ENCODE measurements around the gene AOPEP. TPM values are rescaled to one million over a fixed set of nuclear protein-coding genes. Genes with fewer than 3 reads are reported as not detected.
"Not testable (repeated sequence)": the region's sequence is repeated elsewhere in the genome, so short reads cannot be mapped to it uniquely, and the experiment has no call there.

The AOPEP gene
- total and polyA plus RNA-seq, 4 donors = 29.0 to 121 (median 60.0) TPM

GRCh38 chr9:95017661-95018060 is 291.2 kb downstream of the AOPEP start:
- peak overlapping the region in 1 of 2 donors; percentile 82 for H3K27ac ChIP-seq (ENCODE audit: low read depth in 1 of 2, low read length in 1 of 2)
- H3K36me3 ChIP-seq (ENCODE audit: control insufficient read depth in 4 of 4, insufficient read depth in 4 of 4, low read length in 4 of 4) = peaks cover 11 to 46% (median 20%) of the 10 kb centered on the region in 4 donors
- WGBS, 2 donors = 96 to 98% methylated on average over 2 of the region's 2 CpGs
- H3K27me3 ChIP-seq (ENCODE audit: control insufficient read depth in 3 of 3, insufficient read depth in 3 of 3, low read length in 2 of 3) = no peaks in the 10 kb centered on the region
- DNase-seq (no peak), ATAC-seq (ENCODE audit: insufficient read depth, low FRiP score) (no peak)
- TF ChIP-seq, protein P1, sequence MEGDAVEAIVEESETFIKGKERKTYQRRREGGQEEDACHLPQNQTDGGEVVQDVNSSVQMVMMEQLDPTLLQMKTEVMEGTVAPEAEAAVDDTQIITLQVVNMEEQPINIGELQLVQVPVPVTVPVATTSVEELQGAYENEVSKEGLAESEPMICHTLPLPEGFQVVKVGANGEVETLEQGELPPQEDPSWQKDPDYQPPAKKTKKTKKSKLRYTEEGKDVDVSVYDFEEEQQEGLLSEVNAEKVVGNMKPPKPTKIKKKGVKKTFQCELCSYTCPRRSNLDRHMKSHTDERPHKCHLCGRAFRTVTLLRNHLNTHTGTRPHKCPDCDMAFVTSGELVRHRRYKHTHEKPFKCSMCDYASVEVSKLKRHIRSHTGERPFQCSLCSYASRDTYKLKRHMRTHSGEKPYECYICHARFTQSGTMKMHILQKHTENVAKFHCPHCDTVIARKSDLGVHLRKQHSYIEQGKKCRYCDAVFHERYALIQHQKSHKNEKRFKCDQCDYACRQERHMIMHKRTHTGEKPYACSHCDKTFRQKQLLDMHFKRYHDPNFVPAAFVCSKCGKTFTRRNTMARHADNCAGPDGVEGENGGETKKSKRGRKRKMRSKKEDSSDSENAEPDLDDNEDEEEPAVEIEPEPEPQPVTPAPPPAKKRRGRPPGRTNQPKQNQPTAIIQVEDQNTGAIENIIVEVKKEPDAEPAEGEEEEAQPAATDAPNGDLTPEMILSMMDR (IDR thresholded peaks at IDR 0.05; ENCODE audit: control extremely low read depth, extremely low read depth) = no peak
- H3K4me1 ChIP-seq (ENCODE audit: control insufficient read depth in 5 of 5, insufficient read depth in 5 of 5, low read length in 5 of 5) = peaks cover 6 to 37% (median 27%) of the 10 kb centered on the region in 5 donors
- no peak overlapping the region for H3K9ac ChIP-seq (ENCODE audit: insufficient read depth in 1 of 2, low read length in 2 of 2)
- H3K4me3 ChIP-seq = no peak overlapping the region
- H3K9me3 ChIP-seq (ENCODE audit: control insufficient read depth in 4 of 4, insufficient read depth in 3 of 4, low read length in 3 of 4) = no peaks in the 10 kb centered on the region

DNA sequence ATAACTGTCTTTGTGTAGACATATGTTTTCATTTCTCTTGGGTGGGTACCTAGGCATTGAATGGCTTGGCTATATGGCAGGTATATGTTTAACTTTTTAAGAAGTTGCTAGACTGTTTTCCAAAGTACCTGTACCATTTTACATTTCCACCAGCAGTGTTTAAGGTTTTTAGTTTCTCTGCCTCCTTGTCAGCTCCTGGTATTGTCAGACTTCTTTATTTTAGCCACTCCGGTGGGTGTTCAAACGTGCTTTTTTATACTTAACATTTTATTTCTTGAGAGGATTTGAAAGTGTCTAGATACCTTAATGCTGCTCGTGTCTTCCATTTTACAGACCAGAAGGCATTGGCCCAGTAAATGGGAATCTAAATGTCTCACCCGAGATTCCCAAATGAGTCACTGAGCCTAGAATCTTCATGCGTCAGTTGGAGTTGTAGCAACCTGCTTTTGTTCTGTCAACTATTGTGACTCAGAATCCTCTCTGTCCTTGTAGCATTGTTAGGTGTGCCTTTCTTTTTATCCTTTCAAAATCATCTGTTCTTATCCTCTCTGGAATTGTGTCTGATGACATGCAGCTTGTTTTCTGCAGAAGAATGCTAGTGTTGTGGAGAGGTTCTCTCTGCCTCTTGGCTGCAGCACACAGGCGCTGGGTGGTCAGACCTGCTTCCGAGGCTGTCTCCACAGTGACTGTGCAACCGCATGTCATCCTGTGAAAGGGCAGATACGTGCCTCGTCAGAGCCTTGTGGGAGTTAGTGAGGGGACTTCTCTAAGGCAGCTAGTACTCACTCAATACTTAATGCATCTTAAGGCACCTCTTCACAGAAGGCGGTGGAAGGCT is 291.8 kb downstream of the AOPEP start:
- Histone ChIP-seq H3K4me3 (no peak overlapping the region), H3K4me1 (ENCODE audit: control insufficient read depth in 5 of 5, insufficient read depth in 5 of 5, low read length in 5 of 5) (peaks cover 11 to 42% (median 28%) of the 10 kb centered on the region in 5 donors), H3K36me3 (ENCODE audit: control insufficient read depth in 4 of 4, insufficient read depth in 4 of 4, low read length in 4 of 4) (peaks cover 11 to 45% (median 20%) of the 10 kb centered on the region in 4 donors), H3K27ac (ENCODE audit: low read depth in 1 of 2, low read length in 1 of 2) (peak overlapping the region; percentile 82 to 87), H3K9me3 (ENCODE audit: control insufficient read depth in 4 of 4, insufficient read depth in 3 of 4, low read length in 3 of 4) (no peaks in the 10 kb centered on the region), H3K9ac (ENCODE audit: insufficient read depth in 1 of 2, low read length in 2 of 2) (peak overlapping the region in 1 of 2 donors; percentile 58), H3K27me3 (ENCODE audit: control insufficient read depth in 3 of 3, insufficient read depth in 3 of 3, low read length in 2 of 3) (no peaks in the 10 kb centered on the region)
- TF ChIP-seq, protein P1 (IDR thresholded peaks at IDR 0.05; ENCODE audit: control extremely low read depth, extremely low read depth) = no peak
- DNase-seq (peak; percentile 89 to 93 (median 90)), ATAC-seq (ENCODE audit: insufficient read depth, low FRiP score) (peak; percentile 38)
- 38 to 43% methylated on average over 11 of the region's 11 CpGs for WGBS, 2 donors

- H3K4me3 ChIP-seq; H3K27me3 ChIP-seq (ENCODE audit: control insufficient read depth in 3 of 3, insufficient read depth in 3 of 3, low read length in 2 of 3); DNase-seq; H3K9me3 ChIP-seq (ENCODE audit: control insufficient read depth in 4 of 4, insufficient read depth in 3 of 4, low read length in 3 of 4); H3K9ac ChIP-seq (ENCODE audit: insufficient read depth in 1 of 2, low read length in 2 of 2); ATAC-seq (ENCODE audit: insufficient read depth, low FRiP score): not testable (repeated sequence)
- H3K27ac ChIP-seq (ENCODE audit: low read depth in 1 of 2, low read length in 1 of 2) = peak overlapping the region in 1 of 2 donors; percentile 7
- WGBS, 2 donors = 97 to 98% methylated on average over 6 of the region's 6 CpGs
- peaks cover 19 to 55% (median 41%) of the 10 kb centered on the region in 5 donors for H3K4me1 ChIP-seq (ENCODE audit: control insufficient read depth in 5 of 5, insufficient read depth in 5 of 5, low read length in 5 of 5)
- H3K36me3 ChIP-seq (ENCODE audit: control insufficient read depth in 4 of 4, insufficient read depth in 4 of 4, low read length in 4 of 4) = peaks cover 12 to 41% (median 18%) of the 10 kb centered on the region in 4 donors
Observed at GRCh38 chr9:95020644-95021043, 294.1 kb downstream of the AOPEP start.

DNA sequence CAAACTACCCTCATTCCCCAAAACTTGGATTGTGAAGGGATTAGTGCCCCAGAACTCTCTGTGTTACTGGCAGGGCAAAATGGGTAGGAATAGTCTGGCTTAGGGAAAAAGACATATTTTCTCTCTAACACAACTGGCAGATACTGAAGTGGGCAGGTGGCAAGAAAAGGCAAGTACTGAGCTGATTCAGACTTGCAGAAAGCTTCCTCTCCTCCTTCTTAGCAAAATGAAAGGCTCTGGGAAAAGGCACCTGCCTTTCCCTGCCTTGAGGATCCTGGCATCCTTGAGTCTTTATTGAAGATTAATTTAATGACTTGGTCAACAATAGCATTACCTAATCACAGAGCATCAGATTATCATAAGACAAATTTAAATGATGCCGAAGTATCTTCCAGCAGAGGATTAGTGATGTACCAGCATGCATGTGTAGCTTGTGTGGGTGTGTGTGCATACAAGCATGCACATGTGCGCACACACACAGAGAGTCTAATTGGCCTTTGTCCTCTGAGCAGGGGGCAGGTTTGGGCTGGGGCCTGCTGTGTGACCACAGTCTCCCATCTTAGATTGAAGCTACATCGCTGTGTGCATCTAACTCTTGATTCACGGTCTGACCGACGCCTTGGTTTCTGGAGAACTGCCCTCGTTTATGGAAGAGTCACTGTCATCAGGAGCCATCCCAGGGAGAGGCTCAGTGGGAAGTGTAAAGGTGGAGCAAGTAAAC is 294.8 kb downstream of the AOPEP start:
- Histone ChIP-seq H3K36me3 (ENCODE audit: control insufficient read depth in 4 of 4, insufficient read depth in 4 of 4, low read length in 4 of 4) (peaks cover 12 to 35% (median 18%) of the 10 kb centered on the region in 4 donors), H3K27me3 (ENCODE audit: control insufficient read depth in 3 of 3, insufficient read depth in 3 of 3, low read length in 2 of 3) (no peaks in the 10 kb centered on the region), H3K4me1 (ENCODE audit: control insufficient read depth in 5 of 5, insufficient read depth in 5 of 5, low read length in 5 of 5) (peaks cover 19 to 62% (median 47%) of the 10 kb centered on the region in 5 donors), H3K4me3 (no peak overlapping the region), H3K9me3 (ENCODE audit: control insufficient read depth in 4 of 4, insufficient read depth in 3 of 4, low read length in 3 of 4) (no peaks in the 10 kb centered on the region), H3K9ac (ENCODE audit: insufficient read depth in 1 of 2, low read length in 2 of 2) (no peak overlapping the region), H3K27ac (ENCODE audit: low read depth in 1 of 2, low read length in 1 of 2) (peak overlapping the region in 1 of 2 donors; percentile 77)
- 86 to 91% methylated on average over 7 of the region's 7 CpGs for WGBS, 2 donors
- TF ChIP-seq, protein P1 (IDR thresholded peaks at IDR 0.05; ENCODE audit: control extremely low read depth, extremely low read depth) = no peak
- no peak for DNase-seq
- no peak for ATAC-seq (ENCODE audit: insufficient read depth, low FRiP score)
